Embryonic facial prominence (tissue), 1 donor: Measurements from ENCODE around the gene MAP3K14.
A peak's percentile ranks its signal among the peaks of the same experiment; 100 is the strongest.

Source experiments
- DNase-seq: peaks from one replicate; pipeline ENCODE4 v3.0.0-alpha.2; 2016; ENCODE audit errors: extremely low spot score

MAP3K14 gene

GRCh38 chr17:45283711-45284110 is 33.1 kb downstream of the MAP3K14 start:
- DNase-seq: no peak

GRCh38 chr17:45282683-45283644 is 33.9 kb downstream of the MAP3K14 start:
- no peak for DNase-seq

- DNase-seq: no peak
These were observed 36.9 kb downstream of the MAP3K14 start for GRCh38 chr17:45279898-45280297.

GRCh38 chr17:45277992-45278391 is 38.8 kb downstream of the MAP3K14 start:
- no peak for DNase-seq

- peak; percentile 76 for DNase-seq
These were observed 39.5 kb downstream of the MAP3K14 start for GRCh38 chr17:45277216-45277849.

GRCh38 chr17:45276031-45276430 is 40.8 kb downstream of the MAP3K14 start:
- no peak for DNase-seq

GRCh38 chr17:45274033-45274432 is 42.8 kb downstream of the MAP3K14 start:
- no peak for DNase-seq

DNA sequence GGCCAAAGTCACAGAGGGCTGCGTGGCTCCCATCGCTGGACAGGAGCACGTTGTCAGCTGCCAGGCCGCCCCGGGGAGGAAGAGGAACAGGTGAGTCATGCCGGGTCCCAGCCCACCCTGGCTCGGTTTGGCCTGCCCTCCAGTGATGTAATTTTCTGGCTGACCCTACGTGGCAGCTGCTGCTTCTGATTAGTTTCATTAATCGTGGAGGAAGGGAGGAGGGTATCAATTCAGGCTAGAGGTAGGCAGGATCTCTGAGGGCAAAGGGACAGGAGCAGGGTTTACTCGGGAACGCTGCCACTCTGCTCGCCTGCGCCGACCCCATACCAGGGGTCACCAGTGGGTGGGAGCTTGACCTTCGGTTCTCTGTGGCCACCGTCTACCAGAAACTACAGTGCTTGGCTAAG is 43.3 kb downstream of the MAP3K14 start:
- no peak for DNase-seq

GRCh38 chr17:45271603-45272002 is 45.2 kb downstream of the MAP3K14 start:
- DNase-seq: no peak

DNA sequence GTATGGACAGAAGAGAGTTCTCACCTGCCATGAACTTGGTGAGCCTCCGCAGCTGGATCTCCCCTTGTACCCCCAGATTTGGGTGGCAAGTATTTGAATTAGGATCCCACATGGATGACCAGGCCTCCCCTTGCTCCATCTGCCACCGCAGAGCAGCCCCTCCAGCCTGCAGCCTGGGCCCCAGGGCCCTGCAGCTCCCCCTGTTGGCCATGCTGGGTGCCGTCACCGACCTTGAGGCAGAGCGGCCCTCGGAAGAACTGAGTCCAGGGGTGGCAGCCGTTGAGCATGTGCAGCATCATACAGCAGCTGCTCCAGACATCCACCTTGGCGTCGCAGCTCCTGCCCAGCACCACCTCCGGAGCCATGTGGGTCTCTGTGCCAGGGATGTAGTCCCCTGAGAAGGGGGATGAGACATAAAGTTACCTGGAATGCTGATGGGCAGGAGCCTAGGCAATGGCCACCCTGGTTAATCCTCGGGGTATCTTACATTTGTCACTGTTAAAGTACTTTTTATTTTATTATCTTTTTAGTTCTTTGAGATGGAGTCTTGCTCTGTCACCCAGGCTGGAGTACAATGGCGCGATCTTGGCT is 45.9 kb downstream of the MAP3K14 start:
- DNase-seq: no peak

GRCh38 chr17:45269912-45270311 is 46.9 kb downstream of the MAP3K14 start:
- DNase-seq: no peak

GRCh38 chr17:45267436-45268055 is 49.3 kb downstream of the MAP3K14 start:
- DNase-seq: no peak

GRCh38 chr17:45266372-45266926 is 50.4 kb downstream of the MAP3K14 start:
- no peak for DNase-seq

DNA sequence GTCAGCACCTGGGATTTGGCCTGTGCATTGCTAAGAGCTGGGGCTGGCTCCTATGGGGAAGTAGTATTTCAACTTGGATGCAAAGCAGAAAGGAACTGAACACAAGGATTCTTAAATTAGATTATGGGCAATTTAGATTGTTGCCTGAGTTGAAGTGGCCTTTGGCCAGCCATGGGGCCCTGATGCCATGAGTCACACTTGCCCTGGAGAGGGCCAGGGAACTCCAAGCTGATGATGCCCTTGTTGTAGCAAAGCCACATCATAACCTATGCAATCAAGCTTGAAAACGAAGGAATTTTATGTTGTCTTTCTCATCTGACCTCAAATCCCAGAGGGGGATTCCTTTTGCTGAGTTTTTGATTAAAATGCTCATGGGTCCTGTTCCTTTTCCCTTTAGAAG is 51.0 kb downstream of the MAP3K14 start:
- DNase-seq: no peak

DNA sequence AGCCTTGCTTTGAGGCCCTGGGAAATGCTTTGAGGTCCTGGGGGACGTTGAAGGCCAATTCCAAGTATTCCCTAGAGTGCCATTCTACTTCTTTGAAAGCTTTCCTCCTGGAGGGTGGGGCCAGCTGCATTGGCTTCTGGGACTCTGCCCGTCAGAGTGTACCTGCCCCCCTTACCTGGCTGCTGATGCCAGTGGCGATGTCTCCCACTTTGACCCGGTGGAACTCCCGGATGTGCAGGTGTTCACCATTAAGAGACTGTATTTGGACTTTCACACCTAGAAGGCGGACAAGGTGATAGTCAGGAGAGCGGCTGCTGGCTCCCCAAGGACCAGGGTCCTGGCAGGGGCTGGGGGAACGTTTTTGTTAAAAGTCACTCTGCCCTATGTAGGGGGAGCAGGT is 51.8 kb downstream of the MAP3K14 start:
- DNase-seq: no peak

- DNase-seq: no peak
These were observed 52.4 kb downstream of the MAP3K14 start for GRCh38 chr17:45264430-45264829.

DNA sequence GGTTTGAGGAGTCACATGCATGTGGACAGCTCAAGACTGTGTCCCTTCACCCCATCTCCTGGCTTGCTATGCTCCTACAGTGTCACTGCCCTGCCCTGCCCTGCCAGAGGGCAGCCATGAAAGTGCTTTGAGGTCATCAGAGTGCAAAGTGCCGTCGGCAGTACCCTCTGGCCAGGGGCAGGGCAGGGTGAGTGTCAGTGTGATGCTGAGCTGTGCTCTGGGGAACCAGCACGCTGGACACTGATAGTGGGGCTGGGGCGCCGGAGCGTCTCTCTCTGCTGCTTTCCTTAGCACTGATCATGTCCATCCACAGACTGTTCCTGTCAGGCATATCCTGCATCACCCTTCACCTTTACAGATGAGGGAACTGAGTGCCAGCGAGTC is 53.4 kb downstream of the MAP3K14 start:
- DNase-seq: no peak

- no peak for DNase-seq
These were observed 54.0 kb downstream of the MAP3K14 start for GRCh38 chr17:45262516-45263476.

DNA sequence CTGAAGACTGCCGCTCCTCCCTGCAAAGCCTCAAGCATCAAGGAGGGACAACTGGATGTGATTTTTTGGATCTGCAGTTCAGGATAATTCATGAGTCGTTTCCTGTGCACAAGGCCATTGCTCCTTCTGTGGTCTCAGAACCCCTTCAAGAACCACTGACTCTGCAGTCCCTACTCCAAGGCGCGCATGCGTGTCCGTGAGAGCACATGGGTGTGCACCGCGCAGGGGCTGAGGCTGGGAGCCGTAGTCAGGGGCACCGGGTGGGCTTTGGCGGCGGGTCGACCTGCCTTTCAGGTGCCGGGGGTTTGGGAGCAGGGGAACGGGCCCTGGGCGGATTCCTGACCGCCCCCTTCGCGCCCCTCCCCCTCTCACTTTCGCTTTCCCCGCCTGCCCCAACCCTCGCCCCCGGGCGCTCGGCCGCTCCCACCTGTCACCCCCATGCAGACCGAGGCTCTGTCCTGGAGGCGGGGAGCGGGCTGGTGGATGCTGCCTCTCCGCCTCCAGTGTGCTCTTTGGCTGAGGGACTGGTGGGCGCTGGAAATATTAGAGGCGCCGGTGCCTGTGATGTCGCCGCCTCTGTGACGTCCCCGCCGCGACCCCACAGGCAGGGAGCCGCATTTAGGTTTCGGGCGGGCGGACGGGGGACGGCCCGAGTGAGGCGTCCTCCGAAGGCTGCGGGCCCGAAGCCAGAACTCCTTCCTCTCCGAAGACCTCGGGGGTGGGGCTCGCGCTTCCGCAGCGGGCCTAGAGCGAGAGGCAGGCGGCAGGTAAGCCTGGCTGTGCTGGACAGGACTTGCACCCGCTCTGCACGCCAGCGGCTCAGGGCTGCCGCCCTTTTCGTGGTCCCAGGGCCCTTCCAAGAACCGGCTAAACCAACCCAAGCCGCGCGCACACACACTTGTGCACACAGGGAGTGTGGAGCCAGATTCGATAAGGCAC is 55.0 kb downstream of the MAP3K14 start, which contains the start of gene SPATA32:
SPATA32 (minus strand) TSS at position 518 of the 939 bp plus-strand sequence; CDS start at position 440, 78 bp downstream.
- DNase-seq: no peak
